Activated effector memory CD4-positive, alpha-beta T cell treated with anti-CD3 and anti-CD28 coated beads, Interleukin-2, amount 50 U/mL, for 16 hours (primary cell): ENCODE data around the gene SHANK3.

Source experiments
- DNase-seq: peaks from one replicate; pipeline ENCODE4 v3.0.0-alpha.2; 2020

Gene SHANK3

GRCh38 chr22:50714631-50715179 lies 42.1 kb downstream of the SHANK3 start:
- DNase-seq: no peak

GRCh38 chr22:50715250-50715649 lies 42.6 kb downstream of the SHANK3 start:
- DNase-seq: no peak

GRCh38 chr22:50715776-50716175 lies 43.2 kb downstream of the SHANK3 start:
- no peak for DNase-seq

- no peak for DNase-seq
Measured at GRCh38 chr22:50716290-50717024, 43.8 kb downstream of the SHANK3 start.

- no peak for DNase-seq
Measured at GRCh38 chr22:50717709-50718351, 45.2 kb downstream of the SHANK3 start.

- DNase-seq: no peak
Measured at GRCh38 chr22:50718352-50718709, 45.7 kb downstream of the SHANK3 start.

- no peak for DNase-seq
Measured at GRCh38 chr22:50719814-50720300, 47.2 kb downstream of the SHANK3 start.

GRCh38 chr22:50720301-50721256 lies 48.0 kb downstream of the SHANK3 start:
- no peak for DNase-seq

GRCh38 chr22:50721257-50721844 lies 48.7 kb downstream of the SHANK3 start:
- no peak for DNase-seq

- DNase-seq: no peak
Measured at GRCh38 chr22:50722048-50722701, 49.6 kb downstream of the SHANK3 start.
